Measurements from ENCODE around the gene ZNF568. TPM values are rescaled to one million over a fixed set of nuclear protein-coding genes. Genes with fewer than 3 reads are reported as not detected.

Gene ZNF568
- 8.1 TPM for polyA plus RNA-seq (2013, experiment 1 of 2; ENCODE audit: insufficient read length)
- 6.9 TPM for polyA plus RNA-seq (2013, experiment 2 of 2; ENCODE audit: insufficient read length)

DNA sequence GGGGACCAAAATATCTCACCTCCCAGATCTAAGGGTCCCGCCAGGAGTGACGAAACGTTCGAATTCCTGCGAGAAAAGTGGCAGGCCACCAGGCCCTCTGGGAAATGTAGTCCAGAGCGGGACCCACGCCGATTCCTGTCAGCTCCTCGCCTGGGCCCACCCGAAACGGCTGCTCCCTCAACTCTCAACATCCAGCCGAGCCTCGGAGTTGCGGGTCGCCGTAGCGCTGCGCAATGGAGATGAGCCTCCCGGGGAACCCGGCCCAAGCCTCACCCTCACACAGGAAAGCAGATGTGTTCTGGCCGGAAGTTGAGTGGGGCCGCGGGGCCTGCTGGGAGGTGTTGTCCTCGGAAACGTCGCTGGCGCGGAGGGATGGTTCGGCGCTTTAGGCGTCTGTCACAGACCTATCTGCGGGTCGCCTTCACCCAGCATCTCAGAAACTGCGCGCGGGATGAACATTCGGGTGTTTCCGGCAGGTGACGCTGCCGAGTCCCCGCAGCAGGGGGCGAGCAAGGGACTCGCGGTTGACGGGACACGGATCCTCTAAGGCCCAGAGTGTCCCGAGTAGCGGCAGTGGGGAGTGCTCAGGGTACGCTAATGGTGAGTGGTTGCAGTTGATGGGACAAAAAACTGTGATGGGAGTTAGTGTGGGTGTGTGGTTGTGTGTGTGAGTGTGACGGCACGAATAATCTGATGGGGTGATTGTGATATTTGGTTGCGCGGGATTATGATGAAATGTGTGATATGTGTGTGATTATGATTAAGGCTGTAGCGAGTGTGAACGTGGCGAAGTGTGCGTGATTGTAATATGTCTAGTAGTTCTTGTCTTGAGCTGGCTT is at the start of gene ZNF568, which contains the start of gene ZNF829:
TSS of gene ZNF568 (plus strand) at position 341 of the 839 bp plus-strand sequence. CDS start 6,439 bp downstream, outside the sequence.
TSS of gene ZNF829 (minus strand) at position 300 of the 839 bp plus-strand sequence. CDS start 1,124 bp downstream, outside the sequence.
- DNase-seq: peak; percentile 87

DNA sequence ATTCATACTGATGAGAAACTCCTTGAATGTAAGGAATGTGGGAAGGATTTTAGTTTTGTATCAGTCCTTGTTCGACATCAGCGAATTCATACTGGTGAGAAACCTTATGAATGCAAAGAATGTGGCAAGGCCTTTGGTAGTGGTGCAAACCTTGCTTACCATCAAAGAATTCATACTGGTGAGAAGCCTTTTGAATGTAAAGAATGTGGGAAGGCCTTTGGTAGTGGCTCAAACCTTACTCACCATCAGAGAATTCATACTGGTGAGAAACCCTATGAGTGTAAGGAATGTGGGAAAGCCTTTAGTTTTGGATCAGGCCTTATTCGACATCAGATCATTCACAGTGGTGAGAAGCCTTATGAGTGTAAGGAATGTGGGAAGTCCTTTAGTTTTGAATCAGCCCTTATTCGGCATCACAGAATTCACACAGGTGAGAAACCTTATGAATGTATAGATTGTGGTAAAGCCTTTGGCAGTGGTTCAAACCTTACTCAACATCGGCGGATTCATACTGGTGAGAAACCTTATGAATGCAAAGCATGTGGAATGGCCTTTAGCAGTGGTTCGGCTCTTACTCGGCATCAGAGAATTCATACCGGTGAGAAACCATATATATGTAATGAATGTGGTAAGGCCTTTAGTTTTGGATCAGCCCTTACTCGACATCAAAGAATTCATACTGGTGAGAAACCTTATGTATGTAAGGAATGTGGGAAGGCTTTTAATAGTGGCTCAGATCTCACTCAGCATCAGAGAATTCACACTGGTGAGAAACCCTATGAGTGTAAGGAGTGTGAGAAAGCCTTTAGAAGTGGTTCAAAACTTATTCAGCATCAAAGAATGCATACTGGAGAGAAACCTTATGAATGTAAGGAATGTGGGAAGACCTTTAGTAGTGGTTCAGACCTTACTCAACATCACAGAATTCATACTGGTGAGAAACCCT is 38.9 kb upstream of the ZNF568 start:
- DNase-seq: no peak

DNA sequence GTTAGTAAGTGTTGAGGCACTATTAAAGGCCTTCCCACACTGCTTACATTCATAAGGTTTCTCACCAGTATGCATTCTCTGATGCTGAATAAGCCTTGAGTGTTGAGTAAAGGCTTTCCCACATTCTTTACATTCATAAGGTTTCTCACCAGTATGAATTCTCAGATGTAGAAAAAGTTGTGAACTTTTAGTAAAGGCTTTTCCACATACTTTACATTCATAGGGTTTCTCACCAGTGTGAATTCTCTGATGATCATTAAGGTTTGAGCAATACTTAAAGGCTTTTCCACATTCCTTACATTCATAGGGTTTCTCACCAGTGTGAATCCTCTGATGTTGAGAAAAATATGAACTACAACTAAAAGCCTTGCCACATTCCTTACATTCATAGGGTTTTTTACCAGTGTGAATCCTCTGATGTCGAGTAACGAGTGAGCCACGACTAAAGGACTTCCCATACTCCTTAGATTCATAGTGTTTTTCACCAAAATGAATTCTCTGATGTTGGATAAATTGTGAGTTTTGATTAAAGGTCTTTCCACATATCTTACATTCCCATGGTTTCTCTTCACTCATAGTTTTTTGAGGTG is 24.3 kb upstream of the ZNF568 start:
- DNase-seq: no peak

DNA sequence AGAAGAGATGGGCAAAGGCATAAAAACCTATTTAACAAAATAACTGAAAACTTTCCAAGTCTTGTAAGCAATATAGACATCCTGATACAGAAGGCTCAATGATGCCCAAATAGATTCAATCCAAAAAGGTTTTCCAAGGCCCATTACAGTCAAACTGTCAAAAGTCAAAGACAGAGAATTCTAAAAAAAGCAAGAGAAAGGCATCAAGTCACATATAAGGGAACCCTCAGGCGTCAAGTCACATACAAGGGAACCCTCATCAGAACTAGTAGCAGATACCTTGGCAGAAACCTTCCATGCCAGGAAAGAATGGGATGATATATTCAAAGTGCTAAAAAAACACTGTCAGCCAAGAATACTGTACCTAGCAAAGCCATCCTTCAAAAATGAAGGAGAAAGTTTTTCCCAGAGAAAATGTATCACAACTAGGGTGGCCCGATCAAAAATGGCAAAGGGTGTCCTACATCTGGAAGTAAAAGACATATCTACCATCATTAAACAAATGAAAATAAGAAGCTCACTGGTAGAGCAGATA is 21.2 kb upstream of the ZNF568 start:
- no peak for DNase-seq

DNA sequence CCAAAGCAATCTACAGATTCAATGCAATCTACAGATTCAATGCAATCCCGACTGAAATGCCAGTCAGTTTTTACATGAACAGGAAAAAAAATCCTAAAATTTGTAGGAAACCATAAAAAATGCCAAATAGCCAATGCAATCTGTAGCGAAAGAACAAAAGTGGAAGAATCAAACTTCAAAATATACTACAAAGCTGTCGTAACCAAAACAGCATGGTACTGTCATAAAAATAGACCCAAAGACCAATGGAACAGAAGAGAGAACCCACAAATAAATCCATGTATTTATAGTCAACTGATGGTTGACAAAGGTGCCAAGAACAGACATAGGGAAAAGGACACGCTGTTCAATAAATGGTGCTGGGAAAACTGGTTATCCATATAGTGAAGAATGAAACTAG is 17.7 kb upstream of the ZNF568 start:
- DNase-seq: no peak

DNA sequence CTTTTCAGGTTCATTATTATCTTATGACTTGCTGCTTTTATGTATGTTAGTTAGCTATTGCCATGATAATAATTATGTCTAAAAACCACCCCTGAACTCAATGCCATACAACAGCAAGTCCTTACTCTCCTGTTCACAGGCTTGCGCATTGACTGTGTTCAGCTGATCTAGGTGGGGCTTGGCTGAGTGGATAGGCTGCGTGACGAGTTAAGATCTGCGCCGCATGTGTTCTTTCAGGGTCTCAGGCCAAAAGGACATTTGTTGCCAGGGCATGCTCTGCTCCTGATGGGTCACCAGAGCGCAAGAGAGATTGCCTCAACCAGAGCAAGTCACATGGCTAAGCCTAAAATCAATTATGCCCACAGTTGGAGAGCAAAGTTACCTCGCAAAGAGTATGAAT is 859 bp downstream of the ZNF568 start:
- DNase-seq: peak; percentile 18

DNA sequence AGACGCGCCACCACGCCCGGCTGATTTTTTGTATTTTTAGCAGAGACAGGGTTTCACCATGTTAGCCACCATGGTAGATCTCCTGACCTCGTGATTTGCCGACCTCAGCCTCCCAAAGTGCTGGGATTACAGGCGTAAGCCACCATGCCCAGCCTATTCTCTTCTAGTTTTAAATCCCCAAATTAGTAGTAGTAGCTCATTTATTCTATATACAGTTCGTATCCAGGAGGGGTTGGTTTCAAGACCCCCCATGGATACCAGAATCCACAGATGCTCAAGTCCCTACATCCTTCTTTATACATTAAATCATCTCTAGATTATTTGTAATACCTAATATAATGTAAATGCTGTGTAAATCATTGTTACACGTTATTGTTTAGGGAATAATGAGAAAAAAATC is 2.0 kb downstream of the ZNF568 start:
- DNase-seq: no peak

DNA sequence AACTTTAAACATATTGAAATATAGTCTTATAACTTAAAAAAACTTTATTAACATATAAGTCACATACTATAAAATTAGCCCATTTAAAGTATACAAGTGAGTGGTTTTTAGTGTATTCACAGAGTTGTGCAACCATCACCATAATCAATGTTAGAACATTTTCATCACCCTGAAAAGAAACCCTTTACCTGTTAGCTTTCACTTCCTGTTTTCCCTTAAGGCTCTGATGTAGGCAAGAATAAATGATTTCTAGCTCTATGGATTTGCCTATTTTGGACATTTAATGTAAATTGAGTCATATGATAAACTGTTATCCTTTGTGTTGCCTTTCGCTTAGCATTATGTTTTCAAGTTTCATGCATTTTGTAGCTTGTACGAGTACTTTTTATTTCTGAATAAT is 15.6 kb downstream of the ZNF568 start:
- no peak for DNase-seq

DNA sequence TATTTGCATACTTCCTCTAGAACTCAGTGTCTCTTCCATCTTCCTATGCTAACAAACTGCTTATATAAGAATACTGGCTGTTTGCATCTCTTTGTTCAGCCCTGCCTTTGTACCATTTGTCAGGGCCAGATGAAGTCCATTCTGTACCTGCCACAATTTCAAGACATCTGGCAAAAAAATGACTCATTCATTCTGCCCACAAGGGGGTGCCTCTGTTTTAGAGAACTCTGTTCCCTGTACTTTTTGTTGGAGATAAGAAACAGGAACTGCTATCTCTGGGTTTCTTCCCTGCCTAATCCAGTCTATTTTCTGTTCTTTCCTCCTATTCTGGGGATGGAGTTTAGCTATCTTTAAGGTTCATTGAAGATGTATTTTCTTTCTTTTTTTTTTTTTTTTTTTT is 23.0 kb downstream of the ZNF568 start:
- DNase-seq: no peak

DNA sequence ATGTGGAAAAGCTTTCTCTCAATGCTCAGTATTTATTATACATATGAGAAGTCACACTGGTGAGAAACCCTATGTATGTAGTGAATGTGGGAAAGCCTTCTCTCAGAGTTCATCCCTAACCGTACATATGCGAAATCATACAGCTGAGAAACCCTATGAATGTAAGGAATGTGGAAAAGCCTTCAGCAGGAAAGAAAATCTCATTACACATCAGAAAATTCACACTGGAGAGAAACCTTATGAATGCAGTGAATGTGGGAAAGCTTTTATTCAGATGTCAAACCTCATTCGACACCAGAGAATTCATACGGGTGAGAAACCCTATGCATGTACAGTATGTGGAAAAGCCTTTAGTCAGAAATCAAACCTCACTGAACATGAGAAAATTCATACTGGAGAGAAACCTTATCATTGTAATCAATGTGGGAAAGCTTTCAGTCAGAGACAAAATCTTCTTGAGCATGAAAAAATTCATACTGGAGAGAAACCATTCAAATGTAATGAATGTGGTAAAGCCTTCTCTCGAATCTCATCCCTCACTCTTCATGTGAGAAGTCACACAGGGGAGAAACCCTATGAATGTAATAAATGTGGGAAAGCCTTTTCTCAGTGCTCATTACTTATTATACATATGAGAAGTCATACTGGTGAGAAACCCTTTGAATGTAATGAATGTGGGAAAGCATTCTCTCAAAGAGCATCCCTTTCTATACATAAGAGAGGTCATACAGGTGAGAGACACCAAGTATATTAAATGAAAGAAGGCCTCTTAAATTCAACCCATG is 34.4 kb downstream of the ZNF568 start:
- no peak for DNase-seq

DNA sequence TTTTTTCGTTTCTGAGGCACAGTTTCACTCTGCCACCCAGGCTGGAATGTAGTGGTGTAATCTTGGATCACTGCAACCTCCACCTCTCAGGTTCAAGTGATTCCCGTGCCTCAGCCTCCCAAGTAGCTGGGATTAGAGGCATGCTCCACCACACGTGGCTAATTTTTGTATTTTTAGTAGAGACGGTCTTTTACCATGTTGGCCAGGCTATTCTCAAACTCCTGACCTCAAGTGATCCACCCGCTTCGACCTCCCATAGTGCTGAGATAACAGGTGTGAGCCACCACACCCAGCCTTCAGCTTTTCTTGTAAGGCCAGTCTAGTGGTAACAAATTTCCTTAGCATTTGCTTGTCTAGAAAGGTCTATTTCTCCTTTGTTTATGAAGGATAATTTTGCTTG is 46.2 kb downstream of the ZNF568 start:
- no peak for DNase-seq

DNA sequence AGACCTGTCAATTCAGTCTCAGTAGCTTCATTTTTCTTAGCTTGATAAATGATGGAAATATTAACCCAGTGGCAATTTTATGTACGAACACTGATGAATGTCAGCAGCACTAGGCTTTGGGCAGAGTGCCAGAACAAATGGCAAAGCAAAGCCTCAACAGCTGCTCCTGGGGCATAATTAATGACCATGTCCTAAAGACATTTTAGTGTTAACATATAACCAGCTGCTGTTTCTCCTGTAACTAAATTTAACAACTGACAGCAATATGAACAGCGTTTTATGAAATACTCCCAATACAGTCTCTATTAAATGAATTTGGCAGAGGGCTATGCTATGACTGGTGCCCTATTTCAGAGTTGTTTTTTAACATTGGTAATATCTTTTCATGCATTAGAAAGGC is 47.1 kb downstream of the ZNF568 start:
- no peak for DNase-seq

DNA sequence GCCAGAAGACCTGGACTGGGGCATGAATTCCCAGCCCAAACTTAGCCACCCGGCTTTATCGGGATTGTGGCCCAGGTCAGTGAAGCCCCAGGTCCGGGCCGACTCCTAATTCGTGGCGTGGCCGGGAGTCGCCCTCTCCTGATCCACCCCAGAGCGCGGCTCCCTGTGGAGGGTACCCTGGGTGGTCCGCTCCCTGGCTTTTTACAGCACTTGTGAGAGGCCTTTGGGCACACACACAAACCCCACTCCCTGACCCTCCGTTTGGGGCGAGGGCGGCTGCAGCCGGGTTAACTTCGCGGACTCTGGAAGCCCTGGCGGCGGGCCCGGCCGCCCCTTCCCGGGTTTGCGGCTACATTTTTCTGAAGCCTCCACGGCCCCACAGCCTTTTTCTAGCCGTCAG is 56.4 kb downstream of the ZNF568 start:
- DNase-seq: no peak

DNA sequence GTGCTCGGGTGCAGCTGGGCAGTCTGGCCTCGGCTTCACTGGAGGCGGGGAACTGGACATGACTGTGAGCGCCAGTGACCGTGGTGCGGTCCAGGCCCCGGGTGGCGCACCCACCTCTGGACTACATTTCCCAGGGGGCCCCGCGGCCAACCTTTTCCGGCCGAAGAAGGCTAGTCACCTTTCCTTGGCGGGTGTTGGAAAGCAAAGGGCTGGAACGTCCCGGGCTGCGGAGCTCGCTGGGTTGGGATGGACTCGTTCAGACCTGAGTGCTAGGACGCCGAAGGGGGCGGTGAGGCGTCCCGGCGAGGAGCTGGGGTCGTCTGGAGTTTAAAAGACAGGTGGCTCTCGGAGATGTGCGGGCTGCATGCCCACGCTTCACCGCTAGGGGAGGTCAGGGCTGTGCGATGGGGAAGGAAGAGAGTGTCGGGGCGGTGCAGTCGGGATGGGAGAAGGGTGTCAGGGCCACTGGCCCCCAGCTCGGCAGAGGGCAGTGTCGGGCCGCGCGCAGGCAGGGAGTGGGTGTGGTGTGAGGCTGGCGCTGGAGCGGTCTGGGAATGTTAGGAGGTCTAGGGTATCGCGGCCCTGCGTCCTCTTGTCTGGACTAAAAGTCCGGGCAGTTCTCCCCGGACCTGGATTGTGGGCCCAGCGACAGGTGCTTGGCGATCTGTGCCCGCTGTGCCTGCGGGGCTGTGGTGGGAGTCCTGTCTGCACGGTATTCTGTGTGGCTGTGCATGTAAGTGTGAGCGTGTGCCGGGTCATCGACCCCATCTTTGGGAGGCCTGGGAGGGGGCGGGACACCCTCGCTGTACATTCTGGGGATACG is 57.1 kb downstream of the ZNF568 start:
- peak; percentile 72 for DNase-seq

DNA sequence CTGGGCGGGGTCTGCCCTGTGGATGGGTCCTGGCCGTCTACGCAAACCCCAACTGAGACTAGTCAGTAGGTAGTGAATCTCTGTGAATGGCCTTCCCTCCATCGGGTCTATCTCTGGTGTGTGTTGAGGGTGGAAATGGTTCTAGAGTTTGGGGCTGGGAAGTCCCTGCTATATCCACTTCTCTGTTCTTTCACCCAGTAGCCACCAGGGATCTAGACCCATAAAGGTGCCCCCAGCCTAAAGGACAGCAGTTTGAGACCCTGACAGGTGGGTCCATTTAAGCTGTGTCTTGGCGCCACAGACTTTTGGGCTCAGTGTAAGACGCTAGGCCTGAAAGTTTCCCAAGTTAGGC is 57.7 kb downstream of the ZNF568 start:
- no peak for DNase-seq

DNA sequence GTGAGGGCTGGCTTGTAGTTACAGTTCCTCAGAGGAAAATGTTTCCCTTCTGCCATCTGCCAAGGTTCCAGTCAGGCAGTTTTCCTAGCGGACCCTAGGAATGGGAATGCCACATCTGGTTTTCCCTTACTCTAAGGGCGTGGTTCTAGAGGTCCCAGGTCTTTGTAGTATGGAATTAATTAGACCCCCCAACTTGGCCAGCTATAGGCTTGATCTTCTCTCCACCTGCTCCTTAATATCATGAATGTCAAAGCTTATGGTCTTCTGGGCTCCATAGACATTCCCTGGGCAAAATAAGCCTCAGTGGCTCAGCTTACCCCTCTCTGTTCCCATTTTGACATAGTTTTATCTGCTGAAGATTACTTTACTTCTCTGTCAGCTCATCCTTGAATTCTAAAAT is 70.0 kb downstream of the ZNF568 start:
- DNase-seq: no peak

DNA sequence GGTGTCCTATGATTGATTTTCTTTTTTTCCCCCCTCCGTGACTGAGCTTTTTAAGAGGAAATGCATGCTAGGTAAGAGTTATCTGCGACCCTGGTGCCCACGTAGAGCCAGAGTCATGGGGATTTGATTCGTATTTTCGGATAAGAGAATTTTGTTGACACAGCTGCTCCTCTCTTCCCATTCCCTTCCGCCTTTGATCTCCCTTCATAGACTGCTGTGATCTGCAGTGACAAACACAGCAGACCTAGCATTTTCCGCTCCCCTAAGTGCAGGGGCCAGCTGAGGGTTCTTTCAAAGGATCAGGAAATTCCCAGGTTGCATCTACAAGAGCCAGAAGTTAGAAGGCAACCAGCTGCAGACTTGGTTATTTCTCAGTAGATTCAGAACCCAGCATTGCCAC is 70.5 kb downstream of the ZNF568 start:
- DNase-seq: no peak

DNA sequence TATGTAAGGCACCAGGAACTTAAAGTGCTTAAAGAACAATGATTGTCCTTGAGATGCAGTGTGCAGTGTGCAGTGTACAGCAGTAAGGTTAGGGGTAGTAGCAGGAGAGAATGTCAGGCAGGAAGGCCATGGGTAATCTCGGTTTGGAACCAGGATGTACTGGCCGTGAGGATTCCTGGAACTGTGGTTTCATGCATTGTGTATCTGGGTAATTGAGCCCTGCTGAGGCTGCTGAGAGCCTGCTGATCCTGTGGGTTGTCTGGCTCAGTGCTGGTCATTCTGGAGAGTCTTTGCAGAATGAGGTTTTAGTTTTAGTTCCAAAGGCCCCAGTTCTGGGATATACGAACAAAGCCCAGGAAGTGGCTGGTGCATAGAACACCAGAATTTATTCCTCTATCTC is 71.0 kb downstream of the ZNF568 start:
- no peak for DNase-seq

DNA sequence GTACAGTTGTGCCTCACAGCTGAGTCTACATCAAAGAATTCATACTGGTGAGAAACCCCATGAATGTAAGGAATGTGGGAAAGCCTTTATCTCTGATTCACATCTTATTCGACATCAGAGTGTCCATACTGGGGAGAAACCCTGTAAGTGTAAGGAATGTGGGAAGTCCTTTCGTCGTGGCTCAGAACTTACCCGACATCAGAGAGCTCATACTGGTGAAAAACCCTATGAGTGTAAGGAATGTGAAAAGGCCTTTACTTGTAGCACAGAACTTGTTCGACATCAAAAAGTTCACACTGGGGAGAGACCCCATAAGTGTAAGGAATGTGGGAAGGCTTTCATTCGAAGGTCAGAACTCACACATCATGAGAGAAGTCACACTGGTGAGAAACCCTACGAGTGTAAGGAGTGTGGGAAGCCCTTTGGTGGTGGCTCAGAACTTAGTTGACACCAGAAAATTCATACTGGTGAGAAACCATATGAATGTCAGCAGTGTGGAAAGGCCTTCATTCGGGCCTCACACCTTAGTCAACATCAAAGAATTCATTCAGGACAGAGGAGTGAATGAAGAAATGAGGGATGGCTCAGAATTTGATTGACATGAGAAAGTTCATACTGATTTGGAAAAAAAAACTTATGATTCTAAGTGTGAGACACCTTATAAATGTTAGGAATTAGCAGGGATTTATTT is 81.2 kb downstream of the ZNF568 start:
- DNase-seq: no peak

DNA sequence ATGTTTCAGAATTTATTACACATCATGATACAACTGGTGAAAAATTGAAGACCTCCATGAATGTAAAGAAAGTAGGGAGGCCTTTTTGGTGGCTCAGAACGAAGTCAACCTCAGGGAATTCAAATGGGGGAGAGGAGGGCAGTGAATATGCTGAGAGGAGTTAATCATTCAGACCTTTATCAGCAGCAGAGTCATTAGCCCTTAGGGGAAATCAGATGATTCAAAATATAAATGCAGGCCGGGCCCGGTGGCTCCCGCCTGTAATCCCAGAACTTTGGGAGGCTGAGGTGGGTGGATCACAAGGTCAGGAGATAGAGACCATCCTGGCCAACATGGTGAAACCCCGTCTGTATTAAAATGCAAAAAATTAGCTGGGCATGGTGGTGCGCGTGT is 81.7 kb downstream of the ZNF568 start:
- DNase-seq: no peak

Data from fibroblast of skin of abdomen (primary cell).